Sigmoid colon (tissue), 4 donors: ENCODE results near the gene BRS3.

Experiments used
- CTCF ChIP-seq, 4 experiments: fragments of 450-650 bp in 3 of 4; fragments of 200-600 bp in 1 of 4; IDR thresholded peaks; one replicate each; pipeline ENCODE4 v1.5.1; 2016 to 2019; ENCODE audit warnings: antibody characterized with exemption in 4 of 4, mild to moderate bottlenecking in 3 of 4, moderate library complexity in 2 of 4
- POLR2A ChIP-seq, 2 donors: fragments of 450-650 bp; IDR thresholded peaks; one replicate each; pipeline ENCODE4 v1.6.1; 2016; ENCODE audit warnings: antibody characterized with exemption in 2 of 2, mild to moderate bottlenecking in 2 of 2, moderate library complexity in 2 of 2
- POLR2AphosphoS5 ChIP-seq, 4 donors: sonication (generic); formaldehyde crosslinking; IDR thresholded peaks; one replicate each; pipeline ENCODE4 v1.6.1; 2017; ENCODE audit warnings: antibody characterized with exemption in 4 of 4

DNA sequence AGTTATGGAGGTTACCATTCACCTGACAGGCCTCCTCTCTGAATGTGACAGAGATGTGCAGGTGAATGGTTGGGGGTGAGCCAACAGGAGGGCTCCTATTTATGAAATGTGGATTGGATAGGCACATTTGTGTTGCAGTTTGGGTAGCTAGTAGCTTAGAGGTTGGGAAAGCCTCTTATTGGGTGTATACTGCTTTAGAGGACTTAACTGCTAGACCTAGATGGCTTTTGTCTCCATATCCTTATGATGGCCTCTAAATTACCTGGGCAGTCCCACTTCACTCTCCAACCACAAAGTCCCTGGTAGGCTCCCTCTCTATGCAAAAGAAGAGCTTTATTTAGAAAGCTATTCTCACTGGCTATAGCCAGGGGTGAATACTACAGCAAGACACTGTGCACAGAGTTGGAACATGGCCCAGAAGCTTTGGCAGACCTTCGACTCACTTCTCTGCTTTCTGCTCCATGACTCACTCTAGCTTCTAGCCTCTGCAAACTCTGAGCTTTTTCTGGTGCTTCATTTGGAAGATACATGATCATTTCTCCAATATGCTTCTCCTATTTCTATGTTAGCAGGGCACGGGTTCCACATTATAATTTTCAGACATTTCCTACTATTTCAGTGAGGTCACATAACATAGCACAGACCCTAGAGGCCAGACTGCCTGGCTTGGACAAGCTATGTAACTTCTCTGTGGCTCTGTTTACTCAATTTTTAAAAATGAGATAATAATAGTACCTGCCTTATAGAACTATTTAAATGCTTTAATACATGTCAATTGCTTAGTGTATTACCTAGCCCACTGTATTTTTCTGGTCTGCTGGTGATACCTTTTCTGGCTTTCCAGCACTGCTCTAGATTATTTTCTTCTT, 38.2 kb downstream of the BRS3 start:
- TF ChIP-seq POLR2A (IDR thresholded peaks at IDR 0.05) (no peak), POLR2AphosphoS5 (IDR thresholded peaks at IDR 0.05) (peak in 1 of 4 donors; percentile 11), CTCF (IDR thresholded peaks at IDR 0.05) (no peak)
